ENCODE measurements around the gene TSPAN31. TPM values are rescaled to one million over a fixed set of nuclear protein-coding genes. Genes with fewer than 3 reads are reported as not detected.

Gene TSPAN31
- total and polyA plus RNA-seq, 10 donors, result 16.9 to 93.1 (median 29.0) TPM

GRCh38 chr12:57796996-57797395 lies 52.2 kb downstream of the TSPAN31 start:
- Histone ChIP-seq H3K27me3 (replicated peaks in 1 of 7) (no peaks in the 10 kb centered on the region), H3K4me3 (no peak overlapping the region), H3K4me1 (peaks cover 0 to 10% (median 2%) of the 10 kb centered on the region in 6 donors), H3K9me3 (no peaks in the 10 kb centered on the region), H3K27ac (no peak overlapping the region), H3K36me3 (peaks cover 2 to 100% (median 82%) of the 10 kb centered on the region in 6 donors)
- TF ChIP-seq POLR2AphosphoS5 (IDR thresholded peaks at IDR 0.05) (no peak), CTCF (IDR thresholded peaks at IDR 0.05 in 8 of 11, conservative IDR thresholded peaks at IDR 0.05 in 3 of 11) (no peak), POLR2A (IDR thresholded peaks at IDR 0.05) (no peak)
- intact Hi-C loops (cut with DNase I; ENCODE audit: low total_unique reads), result no loop called here
- 83 to 100% (median 97%) methylated on average over 1 of the region's 1 CpG for WGBS, 5 donors
- no peak for DNase-seq

- Histone ChIP-seq H3K27ac (no peak overlapping the region), H3K4me3 (no peak overlapping the region), H3K36me3 (peaks cover 2 to 100% (median 78%) of the 10 kb centered on the region in 6 donors), H3K4me1 (peaks cover 0 to 10% (median 2%) of the 10 kb centered on the region in 6 donors), H3K9me3 (no peaks in the 10 kb centered on the region), H3K27me3 (replicated peaks in 1 of 7) (no peaks in the 10 kb centered on the region)
- DNase-seq, result no peak
- WGBS, 5 donors, result 92 to 100% (median 100%) methylated on average over 1 of the region's 1 CpG
- TF ChIP-seq POLR2AphosphoS5 (IDR thresholded peaks at IDR 0.05), result no peak
- no peak for TF ChIP-seq POLR2A (IDR thresholded peaks at IDR 0.05)
- TF ChIP-seq CTCF (IDR thresholded peaks at IDR 0.05 in 8 of 11, conservative IDR thresholded peaks at IDR 0.05 in 3 of 11), result no peak
- intact Hi-C loops (cut with DNase I; ENCODE audit: low total_unique reads), result no loop called here
Observed at GRCh38 chr12:57797933-57798332, 53.1 kb downstream of the TSPAN31 start.

Small RNAs within 50 kb of the gene (microRNA-seq; reads per million reads assigned to microRNA genes)
- gene MIR6759, result 0 reads per million in 3 donors

Other genes starting within 250 kb of the TSPAN31 start
- gene DDIT3, start 224.5 kb upstream of the TSPAN31 start, total RNA-seq, result 10 to 100 TPM; 18.0 to 27.7 (median 21.6) TPM
- 10 to 100 TPM; 39.8 to 43.9 (median 43.4) TPM for gene DDIT3, start 224.5 kb upstream of the TSPAN31 start, polyA plus RNA-seq
- gene MBD6, start 222.2 kb upstream of the TSPAN31 start, total RNA-seq, result 100 to 1,000 TPM in 4 of 7 donors, 10 to 100 TPM in 3; 52.9 to 171 (median 110) TPM
- gene MBD6, start 222.2 kb upstream of the TSPAN31 start, polyA plus RNA-seq, result 10 to 100 TPM; 14.8 to 65.0 (median 61.2) TPM
- 100 to 1,000 TPM in 4 of 7 donors, 10 to 100 TPM in 3; 68.5 to 152 (median 101) TPM for gene DCTN2, start 197.8 kb upstream of the TSPAN31 start, total RNA-seq
- gene DCTN2, start 197.8 kb upstream of the TSPAN31 start, polyA plus RNA-seq, result 10 to 100 TPM; 53.3 to 67.3 (median 66.8) TPM
- under 1 TPM in 6 of 7 donors, not detected in 1; 0.09 to 0.76 (median 0.32) TPM for gene KIF5A, start 195.0 kb upstream of the TSPAN31 start, total RNA-seq
- gene KIF5A, start 195.0 kb upstream of the TSPAN31 start, polyA plus RNA-seq, result under 1 TPM; 0.07 to 0.13 (median 0.08) TPM
- 10 to 100 TPM; 15.0 to 20.9 (median 18.8) TPM for gene PIP4K2C, start 153.8 kb upstream of the TSPAN31 start, total RNA-seq
- gene PIP4K2C, start 153.8 kb upstream of the TSPAN31 start, polyA plus RNA-seq, result 1 to 10 TPM; 5.7 to 7.5 (median 6.3) TPM
- 10 to 100 TPM; 15.3 to 30.7 (median 21.0) TPM for gene DTX3, start 140.2 kb upstream of the TSPAN31 start, total RNA-seq
- gene DTX3, start 140.2 kb upstream of the TSPAN31 start, polyA plus RNA-seq, result 10 to 100 TPM; 13.7 to 24.3 (median 22.2) TPM
- 10 to 100 TPM in 6 of 7 donors, 1 to 10 TPM in 1; 9.3 to 19.5 (median 14.8) TPM for gene ARHGEF25, start 133.6 kb upstream of the TSPAN31 start, total RNA-seq
- gene ARHGEF25, start 133.6 kb upstream of the TSPAN31 start, polyA plus RNA-seq, result 10 to 100 TPM; 13.7 to 26.6 (median 22.5) TPM
- 1 to 10 TPM in 3 of 7 donors, under 1 TPM in 4; 0.39 to 2.2 (median 0.79) TPM for gene B4GALNT1, start 111.8 kb upstream of the TSPAN31 start, total RNA-seq
- 1 to 10 TPM in 1 of 3 donors, under 1 TPM in 2; 0.83 to 1.5 (median 0.93) TPM for gene B4GALNT1, start 111.8 kb upstream of the TSPAN31 start, polyA plus RNA-seq
- gene OS9, start 50.9 kb upstream of the TSPAN31 start, total RNA-seq, result 100 to 1,000 TPM; 227 to 323 (median 256) TPM
- 100 to 1,000 TPM in 2 of 3 donors, 10 to 100 TPM in 1; 94.9 to 161 (median 130) TPM for gene OS9, start 50.9 kb upstream of the TSPAN31 start, polyA plus RNA-seq
- gene AGAP2, start 6.3 kb upstream of the TSPAN31 start, total RNA-seq, result 10 to 100 TPM; 13.4 to 21.8 (median 19.5) TPM
- gene AGAP2, start 6.3 kb upstream of the TSPAN31 start, polyA plus RNA-seq, result 1 to 10 TPM; 5.5 to 9.9 (median 6.6) TPM
- 10 to 100 TPM; 34.3 to 77.8 (median 51.6) TPM for gene CDK4, start 7.3 kb downstream of the TSPAN31 start, total RNA-seq
- gene CDK4, start 7.3 kb downstream of the TSPAN31 start, polyA plus RNA-seq, result 10 to 100 TPM; 36.2 to 72.0 (median 56.0) TPM
- gene MARCHF9, start 10.1 kb downstream of the TSPAN31 start, total RNA-seq, result 10 to 100 TPM; 17.2 to 36.8 (median 23.0) TPM
- gene MARCHF9, start 10.1 kb downstream of the TSPAN31 start, polyA plus RNA-seq, result 10 to 100 TPM; 29.0 to 49.0 (median 33.0) TPM
- 1 to 10 TPM in 2 of 7 donors, under 1 TPM in 5; 0.23 to 1.5 (median 0.47) TPM for gene CYP27B1, start 22.0 kb downstream of the TSPAN31 start, total RNA-seq
- gene CYP27B1, start 22.0 kb downstream of the TSPAN31 start, polyA plus RNA-seq, result under 1 TPM; 0.20 to 0.48 (median 0.30) TPM
- 10 to 100 TPM in 3 of 7 donors, 1 to 10 TPM in 4; 4.9 to 22.0 (median 9.9) TPM for gene METTL1, start 27.1 kb downstream of the TSPAN31 start, total RNA-seq
- 10 to 100 TPM; 15.8 to 20.7 (median 16.3) TPM for gene METTL1, start 27.1 kb downstream of the TSPAN31 start, polyA plus RNA-seq
- 1 to 10 TPM; 3.0 to 9.5 (median 6.0) TPM for gene EEF1AKMT3, start 27.6 kb downstream of the TSPAN31 start, total RNA-seq
- 1 to 10 TPM; 1.2 to 1.6 (median 1.4) TPM for gene EEF1AKMT3, start 27.6 kb downstream of the TSPAN31 start, polyA plus RNA-seq
- gene TSFM, start 37.7 kb downstream of the TSPAN31 start, total RNA-seq, result 10 to 100 TPM; 13.2 to 29.8 (median 16.3) TPM
- 10 to 100 TPM; 20.7 to 38.2 (median 32.5) TPM for gene TSFM, start 37.7 kb downstream of the TSPAN31 start, polyA plus RNA-seq
- 10 to 100 TPM in 1 of 7 donors, 1 to 10 TPM in 6; 4.8 to 18.6 (median 7.3) TPM for gene AVIL, start 73.7 kb downstream of the TSPAN31 start, total RNA-seq
- 1 to 10 TPM; 2.0 to 3.2 (median 2.8) TPM for gene AVIL, start 73.7 kb downstream of the TSPAN31 start, polyA plus RNA-seq
- 100 to 1,000 TPM; 140 to 203 (median 181) TPM for gene CTDSP2, start 101.7 kb downstream of the TSPAN31 start, total RNA-seq
- gene CTDSP2, start 101.7 kb downstream of the TSPAN31 start, polyA plus RNA-seq, result 10 to 100 TPM; 22.2 to 43.5 (median 23.8) TPM
- 1 to 10 TPM; 2.5 to 8.5 (median 4.9) TPM for gene ATP23, start 196.5 kb downstream of the TSPAN31 start, total RNA-seq
- 10 to 100 TPM in 1 of 3 donors, 1 to 10 TPM in 2; 3.5 to 11.8 (median 9.3) TPM for gene ATP23, start 196.5 kb downstream of the TSPAN31 start, polyA plus RNA-seq

All from spleen (tissue), 11 donors.